HG02840 (cell line): ENCODE results near the gene PINK1.

ENCODE experiments used
- ATAC-seq: cut with Tn5 transposase; IDR thresholded peaks from one replicate; pipeline ENCODE4 v1.9.1; 2021; ENCODE audit warnings: mild to moderate bottlenecking, moderate library complexity, moderate number of reproducible peaks; ENCODE audit not compliant: unreplicated experiment, low FRiP score

Gene PINK1

DNA sequence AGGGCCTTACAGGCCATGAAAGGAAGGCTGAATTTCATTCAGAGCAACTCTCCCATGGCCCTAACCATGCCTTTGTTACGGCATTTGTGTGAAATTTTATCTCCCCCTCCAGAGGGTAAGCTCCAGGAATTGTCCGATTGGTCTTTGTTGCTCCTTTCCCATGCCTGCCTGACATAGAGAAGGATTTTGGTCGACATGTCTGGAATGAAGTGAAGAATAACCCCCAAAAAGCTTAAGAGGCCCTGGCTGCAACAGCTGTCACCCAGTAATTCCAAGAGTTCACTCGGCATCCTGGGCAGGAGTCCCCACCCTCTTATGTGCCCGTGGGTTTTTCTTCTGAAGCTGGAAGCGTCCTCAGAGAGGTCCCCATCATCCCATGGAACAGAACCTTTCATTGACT, 23.7 kb upstream of the PINK1 start:
- ATAC-seq = no peak

DNA sequence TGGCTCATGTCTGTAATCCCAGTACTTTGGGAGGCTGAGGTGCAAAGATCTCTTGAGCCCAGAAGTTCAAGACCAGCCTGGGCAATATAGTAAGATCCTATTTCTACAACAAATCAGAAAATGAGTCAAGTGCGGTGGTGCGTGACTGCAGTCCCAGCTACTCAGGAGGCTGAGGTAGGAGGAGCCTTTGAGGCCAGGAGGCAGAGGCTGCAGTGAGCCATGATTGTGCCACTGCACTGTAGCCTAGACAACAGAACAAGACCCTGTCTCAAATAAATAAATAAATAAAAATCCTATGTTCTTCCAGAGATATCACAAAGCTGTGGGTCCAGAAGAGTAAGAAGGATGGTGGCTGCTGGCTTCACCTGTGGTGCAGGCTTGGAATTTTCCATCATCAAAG, 22.3 kb upstream of the PINK1 start:
- no peak for ATAC-seq

DNA sequence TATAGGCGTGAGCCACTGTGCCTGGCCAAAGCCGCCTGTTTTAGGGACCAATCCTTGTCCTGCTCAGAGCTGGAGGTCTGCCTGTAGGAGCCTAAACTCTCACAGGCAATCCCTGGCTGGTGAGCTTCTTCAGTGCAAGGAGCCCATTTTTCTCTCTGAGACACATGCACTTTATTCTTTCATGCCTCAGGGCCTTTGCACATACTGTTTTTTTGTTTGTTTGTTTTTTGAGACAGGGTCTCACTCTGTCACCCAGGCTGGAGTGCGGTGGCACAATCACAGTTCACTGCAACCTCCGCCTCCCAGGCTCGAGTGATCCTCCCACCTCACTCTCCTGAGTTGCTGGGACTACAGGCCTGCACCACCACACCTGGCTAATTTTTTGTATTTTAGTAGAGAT, 21.6 kb upstream of the PINK1 start:
- no peak for ATAC-seq

DNA sequence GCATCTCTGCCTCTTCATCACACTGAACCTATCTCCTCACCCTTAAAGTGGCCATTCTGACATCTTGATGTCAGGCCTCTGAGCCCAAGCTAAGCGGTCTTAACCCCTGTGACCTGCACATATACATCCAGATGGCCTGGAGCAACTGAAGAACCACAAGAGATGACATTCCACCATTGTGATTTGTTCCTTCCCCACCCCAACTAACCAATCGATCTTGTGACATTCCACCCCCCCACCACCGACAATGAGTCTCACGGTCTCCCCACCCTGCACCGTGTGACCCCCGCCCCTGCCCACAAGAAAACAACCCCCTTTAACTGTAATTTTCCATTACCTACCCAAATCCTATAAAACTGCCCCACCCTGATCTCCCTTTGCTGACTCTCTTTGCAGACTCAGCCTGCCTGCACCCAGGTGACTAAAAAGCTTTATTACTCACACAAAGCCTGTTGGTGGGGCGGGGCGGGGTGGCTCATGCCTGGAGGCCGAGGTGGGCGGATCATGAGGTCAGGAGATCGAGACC, 21.0 kb upstream of the PINK1 start:
- ATAC-seq = no peak

DNA sequence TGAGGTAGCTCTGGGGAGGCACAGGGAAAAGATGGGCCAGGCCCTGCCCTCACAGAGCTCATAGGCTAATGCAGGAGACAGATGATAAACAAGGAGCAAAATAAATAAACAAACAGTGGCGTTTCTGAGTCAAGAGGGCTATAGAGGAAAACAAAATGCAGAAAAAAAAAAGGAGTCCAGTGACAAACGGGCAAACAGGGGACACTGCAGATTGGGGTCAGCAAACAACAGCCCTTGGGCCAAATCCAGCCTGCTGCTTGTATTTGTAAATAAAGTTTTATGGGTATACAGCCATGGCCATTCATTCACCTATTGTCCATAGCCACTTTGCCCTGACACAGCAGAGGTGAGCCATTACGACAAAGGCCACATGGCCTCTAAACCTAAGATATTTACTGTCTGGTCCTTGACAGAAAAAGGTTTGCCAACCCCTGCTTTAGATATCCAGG, 19.1 kb upstream of the PINK1 start:
- ATAC-seq = no peak

DNA sequence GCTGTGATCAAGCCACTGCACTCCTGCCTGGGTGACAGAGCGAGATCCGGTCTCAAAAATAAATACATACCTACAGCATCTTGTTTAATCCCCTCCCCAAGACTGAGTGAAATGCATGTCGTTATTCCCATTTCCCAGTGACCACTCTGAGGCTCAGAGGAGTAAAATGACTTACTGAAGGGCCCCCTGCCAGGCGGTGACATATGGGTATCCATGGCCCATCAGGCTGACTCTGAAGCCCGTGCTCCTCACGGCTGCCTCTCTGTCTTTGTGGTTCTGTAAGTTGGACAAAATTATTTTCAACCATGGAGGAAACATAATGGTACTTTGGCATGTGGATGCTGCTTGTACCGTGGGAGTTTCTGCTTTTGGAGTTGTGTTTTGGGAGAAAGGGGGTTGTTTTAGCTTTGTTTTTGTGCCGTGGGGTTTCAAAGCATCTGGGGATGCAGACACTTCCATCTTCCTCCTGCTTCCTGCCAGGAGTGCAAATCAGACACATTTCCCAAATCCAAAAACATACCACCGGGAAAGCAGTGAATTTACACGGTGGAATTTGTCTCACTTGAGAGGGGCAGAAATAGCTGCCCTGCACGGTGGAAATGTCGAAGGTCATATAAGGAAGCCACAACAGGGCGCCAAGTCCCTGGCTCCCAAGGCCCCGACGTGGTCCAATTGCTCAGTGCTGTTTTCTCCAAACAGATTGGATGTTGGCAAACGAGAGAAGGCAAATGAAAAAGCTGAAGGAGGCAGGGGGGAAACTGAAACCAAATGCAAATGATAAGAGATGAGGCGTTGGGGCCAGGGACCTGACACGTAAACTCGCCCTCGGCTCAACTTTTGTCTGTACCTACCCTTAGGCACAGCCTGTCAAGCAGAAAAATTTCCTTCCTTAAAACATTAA, 17.1 kb upstream of the PINK1 start:
- ATAC-seq = no peak

DNA sequence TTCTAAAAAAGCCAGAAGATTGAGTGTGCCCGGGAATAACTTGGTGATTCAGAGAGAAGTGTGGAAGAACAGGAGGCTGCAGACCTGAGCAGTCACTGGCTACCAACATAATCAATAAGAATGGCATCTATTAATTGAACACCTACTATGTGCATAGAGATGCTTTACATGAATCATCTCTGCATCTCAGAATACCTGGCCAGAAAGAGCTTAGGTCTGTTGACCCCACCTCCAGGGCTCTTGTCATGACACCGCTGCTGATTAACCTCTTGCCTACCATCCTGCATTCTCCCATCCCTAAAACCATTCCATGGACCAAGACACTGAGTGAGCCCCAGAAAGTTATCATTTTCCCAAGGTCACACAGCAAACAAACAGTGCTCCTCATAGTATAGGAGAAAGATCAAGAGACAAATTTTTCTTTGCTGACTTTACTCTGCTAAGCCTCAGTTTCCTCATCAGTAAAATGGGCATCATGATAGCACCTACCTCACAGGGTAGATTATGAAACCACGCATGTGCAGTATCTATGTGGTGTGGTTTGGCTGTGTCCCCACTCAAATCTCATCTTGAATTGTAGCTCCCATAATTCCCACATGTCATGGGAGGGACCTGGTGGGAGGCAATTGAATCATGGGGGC, 16.3 kb upstream of the PINK1 start:
- ATAC-seq = no peak

DNA sequence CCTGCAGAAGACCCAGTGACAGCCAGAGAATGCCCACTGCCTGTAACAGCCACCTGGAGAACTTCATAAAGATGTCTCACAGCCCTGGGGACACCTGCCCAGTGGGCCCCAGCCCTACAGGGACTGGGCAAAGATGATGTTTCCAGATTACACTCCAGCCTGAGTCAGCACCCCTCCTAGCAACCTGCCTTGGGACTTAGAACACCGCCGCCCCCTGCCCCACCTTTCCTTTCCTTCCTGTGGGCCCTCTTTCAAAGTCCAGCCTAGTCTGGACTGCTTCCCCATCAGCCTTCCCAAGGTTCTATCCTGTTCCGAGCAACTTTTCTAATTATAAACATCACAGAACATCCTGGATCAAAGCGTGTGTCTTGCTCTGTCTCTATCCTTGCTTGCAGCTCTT, 14.7 kb upstream of the PINK1 start:
- no peak for ATAC-seq

DNA sequence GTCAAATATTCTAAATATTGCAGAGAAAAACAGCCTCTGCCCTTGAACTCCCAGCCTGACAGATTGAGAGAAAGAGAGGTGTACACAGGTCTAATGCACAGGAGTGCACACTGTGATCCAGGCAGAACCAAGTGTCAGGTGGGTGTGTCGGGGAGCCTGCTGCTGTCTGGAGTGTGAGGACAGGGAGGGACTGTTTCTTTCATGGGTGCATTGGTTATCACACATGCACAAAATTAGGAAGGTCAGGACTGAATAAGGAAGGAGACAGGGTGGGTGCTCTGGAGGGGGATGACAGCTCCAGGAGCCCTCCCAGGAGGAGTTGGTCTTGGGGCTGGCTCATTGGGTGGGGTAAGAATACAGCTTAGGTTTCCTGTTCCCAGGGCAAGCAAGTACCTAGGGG, 13.3 kb upstream of the PINK1 start:
- no peak for ATAC-seq

DNA sequence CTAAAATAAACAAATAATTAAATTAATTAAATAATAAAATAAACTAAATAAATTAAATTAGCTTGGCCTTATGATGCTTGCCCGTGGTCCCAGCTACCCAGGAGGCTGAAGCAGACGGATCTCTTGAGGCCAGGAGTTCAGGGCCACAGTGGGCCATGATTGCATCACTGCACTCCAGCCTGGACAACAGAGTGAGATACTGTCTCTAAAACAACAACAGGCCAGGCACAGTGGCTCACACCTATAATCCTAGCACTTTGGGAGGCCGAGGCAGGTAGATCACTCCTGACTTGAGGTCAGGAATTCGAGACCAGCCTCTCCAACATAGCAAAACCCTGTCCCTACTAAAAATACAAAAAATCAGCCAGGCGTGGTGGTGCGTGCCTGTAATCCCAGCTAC, 12.2 kb upstream of the PINK1 start:
- no peak for ATAC-seq

DNA sequence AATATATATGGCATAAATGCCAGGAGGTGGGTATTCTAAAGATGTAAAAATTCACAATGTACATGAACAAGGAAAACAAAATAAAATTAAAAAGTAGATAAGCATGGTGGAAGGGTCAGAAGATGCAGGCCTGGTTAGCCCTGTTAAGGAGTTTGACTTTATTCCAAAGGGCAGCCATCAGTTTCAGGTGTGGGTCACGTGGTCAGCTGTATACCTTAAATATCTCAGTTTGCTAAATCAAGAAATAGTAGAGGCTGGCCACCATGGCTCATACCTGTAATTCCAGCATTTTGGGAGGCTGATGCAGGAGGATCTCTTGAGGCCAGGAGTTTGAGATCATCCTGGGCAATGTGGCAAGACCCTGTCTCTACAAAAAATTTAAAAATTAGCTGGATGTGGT, 8.5 kb upstream of the PINK1 start:
- no peak for ATAC-seq

DNA sequence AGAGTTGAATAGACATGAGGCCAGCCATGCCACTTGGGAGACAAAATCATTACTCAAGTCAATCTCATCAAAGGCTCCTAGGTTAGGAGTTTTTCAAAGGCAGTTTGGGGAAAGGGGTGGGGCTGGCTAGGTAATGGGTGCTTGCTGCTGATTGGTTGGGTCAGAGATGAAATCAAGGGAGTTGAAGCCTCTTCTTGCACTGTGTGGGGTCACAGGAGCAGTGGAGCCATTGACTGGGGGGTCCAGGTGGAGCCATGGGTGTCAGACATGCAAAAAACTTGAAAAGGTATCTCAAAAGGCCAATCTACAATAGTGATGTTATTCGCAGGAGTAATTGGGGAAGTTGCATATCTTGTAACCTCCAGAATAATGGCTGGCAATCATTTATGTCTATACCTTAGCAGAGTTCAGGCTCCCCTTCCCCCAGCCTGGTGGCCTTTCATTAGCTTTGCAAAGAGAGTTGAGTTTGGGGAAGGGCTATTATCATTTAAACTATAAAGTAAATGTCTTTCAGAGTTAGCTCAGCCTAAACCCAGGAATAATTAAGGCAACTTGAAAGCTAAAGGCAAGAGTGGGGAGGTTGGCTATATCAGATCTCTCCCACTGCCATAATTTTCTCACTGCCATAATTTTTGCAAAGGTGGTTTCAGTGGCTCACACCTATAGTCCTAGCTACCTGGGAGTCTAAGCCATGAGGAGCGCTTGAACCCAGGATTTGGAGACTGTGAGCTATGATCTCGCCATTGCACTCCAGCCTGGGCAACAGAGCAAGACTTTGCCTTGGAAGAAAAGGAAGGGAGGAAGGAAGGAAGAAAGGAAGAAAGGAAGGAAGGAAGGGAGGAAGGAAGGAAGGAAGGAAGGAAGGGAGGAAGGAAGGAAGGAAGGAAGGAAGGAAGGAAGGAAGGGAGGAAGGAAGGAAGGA, 7.8 kb upstream of the PINK1 start:
- no peak for ATAC-seq

DNA sequence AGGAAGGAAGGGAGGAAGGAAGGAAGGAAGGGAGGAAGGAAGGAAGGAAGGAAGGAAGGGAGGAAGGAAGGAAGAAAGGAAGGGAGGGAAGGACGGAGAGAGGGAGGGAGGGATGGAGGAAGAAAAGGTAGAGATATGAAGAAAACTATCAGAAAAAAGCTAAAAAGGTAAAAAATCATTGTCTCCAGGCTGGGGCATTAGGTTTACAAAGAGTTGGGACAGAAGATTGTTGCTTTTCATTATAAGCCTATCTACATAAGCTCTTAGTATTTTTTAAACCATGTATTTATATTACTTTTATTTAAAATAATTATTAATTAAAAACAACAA, 7.2 kb upstream of the PINK1 start:
- ATAC-seq = no peak

DNA sequence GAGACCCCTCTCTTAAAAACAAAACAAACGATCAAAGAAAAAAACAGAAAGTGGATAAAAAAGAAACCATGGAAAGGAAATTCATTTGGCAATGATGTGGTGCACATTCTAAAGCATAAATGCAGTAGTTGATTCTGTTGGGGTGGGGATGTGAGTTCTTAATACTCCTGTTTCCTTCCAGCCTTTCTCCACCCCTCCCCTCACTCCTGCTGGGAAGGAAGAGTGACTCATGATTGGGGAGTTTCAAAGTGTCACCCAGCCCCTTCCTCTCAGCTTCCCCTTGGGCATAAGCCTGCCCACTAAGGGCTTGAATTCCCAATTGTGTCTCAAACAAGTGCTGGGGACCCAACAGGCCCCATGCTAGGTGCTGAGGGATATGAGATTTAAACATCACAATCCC, 6.7 kb upstream of the PINK1 start:
- ATAC-seq = no peak

DNA sequence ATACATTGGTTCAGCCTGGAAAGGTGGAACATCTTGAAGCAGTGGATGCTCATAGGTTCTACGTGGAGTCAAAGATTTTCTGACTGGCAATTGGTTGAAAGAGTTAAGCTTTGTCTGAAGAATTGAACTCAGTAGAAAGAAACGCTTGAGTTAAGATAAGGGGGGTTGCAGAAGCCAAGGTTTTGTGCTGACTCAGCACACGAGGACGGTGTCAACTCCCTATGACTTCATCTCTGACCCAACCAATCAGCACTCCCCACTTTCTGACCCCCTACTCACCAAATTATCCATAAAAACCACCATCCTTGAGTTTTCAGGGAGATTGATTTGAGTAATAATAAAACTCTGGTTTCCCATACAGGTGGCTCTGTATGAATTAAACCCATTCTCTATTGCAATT, 2.5 kb upstream of the PINK1 start:
- ATAC-seq = no peak

DNA sequence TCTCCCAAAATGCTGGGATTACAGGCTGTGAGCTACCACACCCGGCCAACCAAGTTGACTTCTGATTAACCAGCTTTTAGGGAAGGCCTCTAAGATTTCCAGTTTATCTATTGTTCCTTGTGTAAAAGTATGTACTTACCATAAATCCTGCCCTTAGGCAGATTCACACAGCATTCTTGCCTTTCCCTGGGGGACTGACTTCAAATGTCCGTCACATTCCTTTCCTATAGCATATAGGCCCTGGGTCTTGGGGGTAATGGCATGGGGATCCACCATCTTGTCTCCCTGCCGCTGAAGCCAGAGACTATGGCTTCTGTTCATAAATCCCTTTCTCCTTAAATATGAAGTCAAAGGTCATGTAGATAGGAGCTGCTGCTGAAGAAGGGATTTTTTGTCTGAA, 872 bp upstream of the PINK1 start:
- ATAC-seq = no peak

DNA sequence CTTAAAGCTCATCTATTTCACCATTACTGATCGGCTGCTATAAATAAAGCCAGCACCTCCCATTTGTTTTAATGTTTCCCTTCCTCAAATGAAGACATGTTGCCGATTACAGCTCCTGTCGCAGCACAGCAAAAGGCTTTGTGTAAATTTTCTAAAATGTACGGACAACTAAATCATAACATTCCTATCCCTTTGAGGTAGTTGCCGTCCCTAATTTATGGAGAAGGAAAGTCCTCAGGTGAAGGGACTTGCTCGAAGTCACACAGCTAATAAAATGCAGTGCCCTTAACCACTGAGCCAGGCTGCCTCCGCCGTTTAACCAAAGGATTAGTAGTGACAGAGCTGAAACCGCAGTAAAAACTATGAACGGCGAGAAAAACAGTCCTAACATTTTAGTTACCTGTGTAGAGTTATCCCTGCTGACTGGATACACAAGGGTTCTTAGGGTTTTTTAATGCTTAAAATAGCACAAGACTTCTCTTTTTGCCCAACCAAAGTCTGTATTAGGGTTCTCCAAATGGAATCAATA, 871 bp downstream of the PINK1 start:
- no peak for ATAC-seq

DNA sequence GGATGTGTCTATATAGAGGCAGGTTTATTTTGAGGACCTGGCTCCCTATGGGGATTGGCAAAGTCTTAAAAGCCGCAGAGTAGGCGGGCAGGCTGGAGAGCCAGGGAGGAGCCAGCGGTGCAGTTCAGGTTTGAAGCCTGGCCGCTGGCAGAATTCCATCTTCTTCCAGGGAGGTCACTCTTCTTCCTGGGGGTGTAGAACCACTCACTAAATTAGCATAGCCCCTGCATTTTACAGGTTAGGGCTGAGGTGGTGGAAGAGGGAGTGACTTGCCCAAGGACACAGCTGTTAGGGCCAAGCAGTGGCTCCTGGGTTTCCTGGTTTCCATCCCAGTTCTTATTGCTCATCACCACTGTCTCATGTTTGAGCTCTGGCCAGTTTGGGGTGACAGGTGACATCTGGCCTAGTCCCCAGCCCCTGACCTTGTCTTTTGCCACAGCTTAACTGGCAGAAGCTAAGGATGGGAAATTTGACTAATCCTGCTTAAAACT, 1.4 kb downstream of the PINK1 start:
- ATAC-seq = no peak

DNA sequence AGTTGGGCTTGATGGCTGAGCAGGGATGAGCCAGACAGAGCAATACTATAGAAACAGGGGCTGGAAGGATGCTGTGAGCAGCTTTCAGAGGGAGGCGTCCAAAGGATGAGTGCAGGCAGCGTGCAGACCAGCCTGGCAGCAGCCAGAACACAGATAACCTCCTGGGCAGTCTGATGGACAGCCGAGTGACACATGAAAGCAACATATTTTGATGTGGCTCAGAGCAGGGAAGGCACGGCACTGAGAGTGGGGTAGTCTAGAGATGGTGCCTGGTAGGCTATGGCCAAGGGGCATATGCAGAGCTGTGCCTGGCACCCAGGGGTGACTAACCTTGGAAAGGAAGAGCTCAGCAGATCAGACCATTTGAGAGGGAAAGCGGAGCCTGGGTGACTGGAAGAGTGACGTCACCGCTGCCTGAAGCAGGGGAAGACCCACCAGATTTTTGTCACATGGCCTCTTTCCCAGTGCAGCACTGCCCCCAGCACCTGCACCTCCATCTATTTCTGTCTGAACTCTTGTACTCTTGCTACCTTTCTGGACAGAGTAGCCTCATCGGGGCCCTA, 3.6 kb downstream of the PINK1 start:
- no peak for ATAC-seq

DNA sequence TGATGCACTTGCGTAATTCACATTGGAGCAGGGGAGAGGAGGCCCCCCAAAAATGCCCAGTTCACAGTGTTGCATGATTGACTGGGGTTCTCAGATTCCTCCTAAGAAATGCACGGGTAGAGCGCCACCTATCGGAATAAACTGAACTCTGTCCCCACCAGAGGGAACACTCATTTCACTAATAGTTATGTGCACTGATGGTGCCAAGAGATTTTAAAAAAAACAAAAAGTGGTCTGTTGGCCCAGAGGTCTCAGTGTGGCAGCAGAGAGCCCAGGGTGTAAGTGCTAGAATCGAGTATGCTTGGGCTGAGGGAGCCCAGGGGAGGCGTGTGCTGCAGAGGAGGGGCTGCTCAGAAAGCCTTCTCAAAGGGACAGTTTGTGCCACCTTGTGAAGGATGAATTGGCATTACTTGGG, 6.9 kb downstream of the PINK1 start:
- ATAC-seq = no peak
